ENCODE results near the gene ENPP4. TPM values are rescaled to one million over a fixed set of nuclear protein-coding genes. Genes with fewer than 3 reads are reported as not detected.

ENPP4 gene
- total and polyA plus RNA-seq, 2 of the 4 experiments (the other 2 are of a cell fraction), result under 0.01 to 0.03 TPM

- ChIA-PET POLR2A (ENCODE audit: unreplicated experiment) (no interaction called here), CTCF (no interaction called here)
- no TSS peak for BruUV-seq (replicated peaks)
- H2BK5ac ChIP-seq (ENCODE audit: low read depth, low read length, poor library complexity, severe bottlenecking), result no peak overlapping the region
- no peaks in the 10 kb centered on the region for H3K79me1 ChIP-seq (ENCODE audit: low read depth in 1 of 2, low read length in 2 of 2)
- no peak overlapping the region for H4K5ac ChIP-seq (ENCODE audit: low read depth, low read length)
- H3K14ac ChIP-seq (replicated peaks; ENCODE audit: low read depth, low read length), result no peak overlapping the region
- dilution Hi-C loops (cut with HindIII; ENCODE audit: low sequenced_read_pairs, unreplicated experiment) (no loop called here), intact Hi-C loops (cut with micrococcal nuclease) (no loop called here), in situ Hi-C loops (cut with MboI; ENCODE audit: low sequenced_read_pairs) (no loop called here)
- no peak overlapping the region for H4K8ac ChIP-seq (ENCODE audit: low read depth in 2 of 2, low read length in 2 of 2)
- H2BK15ac ChIP-seq (ENCODE audit: low read depth, low read length), result no peak overlapping the region
- no peak overlapping the region for H3K4ac ChIP-seq (ENCODE audit: low read depth, low read length)
- H3K9ac ChIP-seq (ENCODE audit: low read depth, low read length), result no peak overlapping the region
- H2BK120ac ChIP-seq (ENCODE audit: low read depth, low read length), result no peak overlapping the region
- no peak overlapping the region for H3K56ac ChIP-seq (ENCODE audit: extremely low read depth, insufficient read depth, low read length)
- no peak overlapping the region for H2BK20ac ChIP-seq (ENCODE audit: low read depth, low read length)
- no peak overlapping the region for H3K27ac ChIP-seq (ENCODE audit: insufficient read depth, low read length)
- TF ChIP-seq CHD1 (IDR thresholded peaks at IDR 0.05; ENCODE audit: low read depth, low read length) (no peak), USF2 (IDR thresholded peaks at IDR 0.05; ENCODE audit: low read depth, low read length) (no peak), SMC3 (IDR thresholded peaks at IDR 0.05; ENCODE audit: low read depth, low read length) (no peak), POLR2A (IDR thresholded peaks at IDR 0.05; ENCODE audit: low read depth, low read length) (no peak), MAFK (IDR thresholded peaks at IDR 0.05; ENCODE audit: low read depth, low read length) (no peak)
- TF ChIP-seq, protein P1, sequence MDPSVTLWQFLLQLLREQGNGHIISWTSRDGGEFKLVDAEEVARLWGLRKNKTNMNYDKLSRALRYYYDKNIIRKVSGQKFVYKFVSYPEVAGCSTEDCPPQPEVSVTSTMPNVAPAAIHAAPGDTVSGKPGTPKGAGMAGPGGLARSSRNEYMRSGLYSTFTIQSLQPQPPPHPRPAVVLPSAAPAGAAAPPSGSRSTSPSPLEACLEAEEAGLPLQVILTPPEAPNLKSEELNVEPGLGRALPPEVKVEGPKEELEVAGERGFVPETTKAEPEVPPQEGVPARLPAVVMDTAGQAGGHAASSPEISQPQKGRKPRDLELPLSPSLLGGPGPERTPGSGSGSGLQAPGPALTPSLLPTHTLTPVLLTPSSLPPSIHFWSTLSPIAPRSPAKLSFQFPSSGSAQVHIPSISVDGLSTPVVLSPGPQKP (IDR thresholded peaks at IDR 0.05; ENCODE audit: borderline replicate concordance, low read depth, low read length), result no peak
- TF ChIP-seq, protein P2, sequence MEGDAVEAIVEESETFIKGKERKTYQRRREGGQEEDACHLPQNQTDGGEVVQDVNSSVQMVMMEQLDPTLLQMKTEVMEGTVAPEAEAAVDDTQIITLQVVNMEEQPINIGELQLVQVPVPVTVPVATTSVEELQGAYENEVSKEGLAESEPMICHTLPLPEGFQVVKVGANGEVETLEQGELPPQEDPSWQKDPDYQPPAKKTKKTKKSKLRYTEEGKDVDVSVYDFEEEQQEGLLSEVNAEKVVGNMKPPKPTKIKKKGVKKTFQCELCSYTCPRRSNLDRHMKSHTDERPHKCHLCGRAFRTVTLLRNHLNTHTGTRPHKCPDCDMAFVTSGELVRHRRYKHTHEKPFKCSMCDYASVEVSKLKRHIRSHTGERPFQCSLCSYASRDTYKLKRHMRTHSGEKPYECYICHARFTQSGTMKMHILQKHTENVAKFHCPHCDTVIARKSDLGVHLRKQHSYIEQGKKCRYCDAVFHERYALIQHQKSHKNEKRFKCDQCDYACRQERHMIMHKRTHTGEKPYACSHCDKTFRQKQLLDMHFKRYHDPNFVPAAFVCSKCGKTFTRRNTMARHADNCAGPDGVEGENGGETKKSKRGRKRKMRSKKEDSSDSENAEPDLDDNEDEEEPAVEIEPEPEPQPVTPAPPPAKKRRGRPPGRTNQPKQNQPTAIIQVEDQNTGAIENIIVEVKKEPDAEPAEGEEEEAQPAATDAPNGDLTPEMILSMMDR (conservative IDR thresholded peaks at IDR 0.05; ENCODE audit: low read depth, low read length), result no peak
- no peak overlapping the region for H2AFZ ChIP-seq (replicated peaks; ENCODE audit: low read length, poor library complexity)
- no peak overlapping the region for H2AK9ac ChIP-seq (replicated peaks; ENCODE audit: low read depth, low read length, poor library complexity)
- no peak for ATAC-seq (ENCODE audit: low read depth)
- no peak overlapping the region for H2AK5ac ChIP-seq (ENCODE audit: low read depth, low read length)
- H3K23ac ChIP-seq (ENCODE audit: low read depth, low read length), result no peak overlapping the region
- DNase-seq, result no peak
- H3K27me3 ChIP-seq (ENCODE audit: control insufficient read depth, insufficient read depth, low read length), result no peaks in the 10 kb centered on the region
- WGBS, 2 experiments (ENCODE audit: extremely low coverage in 2 of 2, insufficient read length in 1 of 2), result no CpG with 5 or more reads among the region's 1 CpG
- no peaks in the 10 kb centered on the region for H4K20me1 ChIP-seq (ENCODE audit: insufficient read depth, low read length)
- no peak overlapping the region for H3K4me3 ChIP-seq (ENCODE audit: insufficient read depth, low read depth, low read length)
- no peaks in the 10 kb centered on the region for H3K9me3 ChIP-seq (ENCODE audit: control insufficient read depth, insufficient read depth, low read length)
- no peaks in the 10 kb centered on the region for H3K4me1 ChIP-seq (ENCODE audit: control insufficient read depth, insufficient read depth, low read length)
- no peak overlapping the region for H3K4me2 ChIP-seq (ENCODE audit: low read depth, low read length)
- H4K91ac ChIP-seq (ENCODE audit: insufficient read depth, low read depth, low read length), result no peak overlapping the region
- no peaks in the 10 kb centered on the region for H3K9me1 ChIP-seq (ENCODE audit: insufficient read depth, low read length)
- H3K36me3 ChIP-seq (ENCODE audit: control insufficient read depth, insufficient read depth, low read length), result no peaks in the 10 kb centered on the region
- no peak overlapping the region for H3K18ac ChIP-seq (ENCODE audit: low read depth, low read length)
Measured at GRCh38 chr6:46115634-46116033, 14.2 kb upstream of the ENPP4 start.

Measured in IMR-90 (cell line).